HG03457 (cell line): Measurements from ENCODE around the gene TPSB2.

Experiments used
- ATAC-seq: cut with Tn5 transposase; IDR thresholded peaks from one replicate; pipeline ENCODE4 v1.9.1; 2021; ENCODE audit warnings: moderate number of reproducible peaks; ENCODE audit not compliant: unreplicated experiment

Gene TPSB2

GRCh38 chr16:1221628-1222552, 8.1 kb downstream of the TPSB2 start:
- ATAC-seq, result no peak

- no peak for ATAC-seq
These were observed 8.9 kb downstream of the TPSB2 start for GRCh38 chr16:1220841-1221627.

GRCh38 chr16:1220098-1220728, 9.8 kb downstream of the TPSB2 start:
- ATAC-seq, result no peak

- no peak for ATAC-seq
These were observed 10.9 kb downstream of the TPSB2 start for GRCh38 chr16:1218930-1219611.

GRCh38 chr16:1218061-1218929, 11.7 kb downstream of the TPSB2 start:
- ATAC-seq, result no peak

- no peak for ATAC-seq
These were observed 12.5 kb downstream of the TPSB2 start for GRCh38 chr16:1217526-1217925.

- no peak for ATAC-seq
These were observed 13.1 kb downstream of the TPSB2 start for GRCh38 chr16:1216681-1217400.

- no peak for ATAC-seq
These were observed 13.7 kb downstream of the TPSB2 start for GRCh38 chr16:1216296-1216619.

- ATAC-seq, result no peak
These were observed 14.2 kb downstream of the TPSB2 start for GRCh38 chr16:1215574-1216295.

GRCh38 chr16:1214719-1215118, 15.3 kb downstream of the TPSB2 start:
- ATAC-seq, result no peak

GRCh38 chr16:1213796-1214372, 16.1 kb downstream of the TPSB2 start:
- no peak for ATAC-seq

GRCh38 chr16:1213231-1213630, 16.8 kb downstream of the TPSB2 start:
- ATAC-seq, result no peak

- ATAC-seq, result no peak
These were observed 17.3 kb downstream of the TPSB2 start for GRCh38 chr16:1212616-1213194.

GRCh38 chr16:1211451-1212268, 18.3 kb downstream of the TPSB2 start:
- no peak for ATAC-seq

GRCh38 chr16:1210461-1210860, 19.5 kb downstream of the TPSB2 start:
- ATAC-seq, result no peak

- no peak for ATAC-seq
These were observed 20.9 kb downstream of the TPSB2 start for GRCh38 chr16:1209081-1209480.

- ATAC-seq, result no peak
These were observed 21.6 kb downstream of the TPSB2 start for GRCh38 chr16:1208239-1208830.
